ENCODE results near the gene TLE5.

DNA sequence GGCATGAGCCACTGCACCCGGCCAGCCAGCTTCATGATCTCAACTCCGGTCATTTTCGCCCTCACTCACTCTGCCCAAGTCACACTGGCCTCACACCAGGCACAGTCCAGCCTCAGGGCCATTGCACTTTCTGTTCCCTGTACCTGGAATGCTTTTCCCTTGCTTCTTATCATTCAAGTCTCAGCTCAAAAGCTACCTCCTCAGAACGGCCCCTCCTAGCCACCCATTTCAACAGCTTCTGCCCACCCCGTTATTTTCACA lies 30.8 kb downstream of the TLE5 start:
- no peak for TF ChIP-seq EZH2 (IDR thresholded peaks at IDR 0.05; ENCODE audit: borderline replicate concordance, insufficient read depth, low read length, poor library complexity, severe bottlenecking)
- TF ChIP-seq CTCF (IDR thresholded peaks at IDR 0.05; ENCODE audit: poor library complexity, severe bottlenecking): no peak
- TF ChIP-seq REST (IDR thresholded peaks at IDR 0.05; ENCODE audit: borderline replicate concordance): no peak
- TF ChIP-seq TAF1 (IDR thresholded peaks at IDR 0.05; ENCODE audit: low read depth): no peak
